ENCODE results near the gene TRAPPC3L. TPM values are rescaled to one million over a fixed set of nuclear protein-coding genes. Genes with fewer than 3 reads are reported as not detected.

Gene TRAPPC3L
- total and polyA plus RNA-seq, 9 of the 15 experiments (the other 6 are each of a cell fraction or from before 2014, with no cell fraction given) = not detected

DNA sequence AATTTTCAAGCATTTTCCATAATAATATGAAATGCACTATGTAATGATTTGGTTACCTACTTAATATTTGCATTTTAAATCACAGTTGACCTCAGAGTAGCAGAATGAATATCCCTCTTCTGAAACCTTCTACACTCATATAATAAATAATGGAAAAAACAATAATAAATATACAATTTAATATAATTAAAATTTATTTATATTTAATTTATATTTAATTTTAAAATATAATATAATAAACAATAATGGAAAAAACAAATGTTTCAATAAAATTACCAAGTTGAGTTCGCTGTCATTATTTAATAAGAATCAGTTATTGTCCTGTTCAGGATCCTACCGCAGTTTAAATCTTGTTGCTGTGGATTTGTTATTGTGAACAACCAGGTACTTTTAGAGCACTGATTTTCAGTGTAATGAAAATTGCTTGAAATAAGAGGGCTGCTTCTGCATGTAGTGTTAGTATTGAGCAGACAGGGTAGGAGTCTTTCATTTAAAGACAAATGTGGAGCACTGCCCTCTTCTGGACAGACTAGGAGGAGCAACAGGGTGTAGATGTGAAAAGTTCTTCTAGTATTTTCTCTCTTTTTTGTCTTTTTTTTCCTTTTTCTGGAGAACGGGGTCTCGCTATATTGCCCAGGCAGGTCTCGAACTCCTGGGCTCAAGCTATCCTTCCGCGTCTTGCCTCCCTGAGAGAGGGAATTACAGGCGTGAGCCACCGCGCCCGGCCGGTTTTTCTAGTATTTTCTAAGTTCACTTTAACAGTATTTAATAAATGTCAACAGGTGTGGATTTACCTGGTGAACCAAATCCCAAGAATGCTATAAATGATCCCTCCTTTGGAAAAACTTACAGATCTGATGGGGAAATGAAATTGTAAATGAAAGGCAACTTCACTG lies 13.6 kb downstream of the TRAPPC3L start (continued):
- peak in 1 of 2 experiments; percentile 18; a peak in 1 of 4 replicates for TF ChIP-seq RCOR1 (IDR thresholded peaks at IDR 0.05; ENCODE audit: borderline replicate concordance in 1 of 2, low read depth in 2 of 2, low read length in 2 of 2)
- no peak for TF ChIP-seq ASH1L (IDR thresholded peaks at IDR 0.05; ENCODE audit: borderline replicate concordance, low read depth, partially characterized antibody)
- TF ChIP-seq, protein P1, sequence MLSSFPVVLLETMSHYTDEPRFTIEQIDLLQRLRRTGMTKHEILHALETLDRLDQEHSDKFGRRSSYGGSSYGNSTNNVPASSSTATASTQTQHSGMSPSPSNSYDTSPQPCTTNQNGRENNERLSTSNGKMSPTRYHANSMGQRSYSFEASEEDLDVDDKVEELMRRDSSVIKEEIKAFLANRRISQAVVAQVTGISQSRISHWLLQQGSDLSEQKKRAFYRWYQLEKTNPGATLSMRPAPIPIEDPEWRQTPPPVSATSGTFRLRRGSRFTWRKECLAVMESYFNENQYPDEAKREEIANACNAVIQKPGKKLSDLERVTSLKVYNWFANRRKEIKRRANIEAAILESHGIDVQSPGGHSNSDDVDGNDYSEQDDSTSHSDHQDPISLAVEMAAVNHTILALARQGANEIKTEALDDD (IDR thresholded peaks at IDR 0.05) = no peak
- TF ChIP-seq DEAF1 (CRISPR knock-in tag; IDR thresholded peaks at IDR 0.05) = peak; percentile 50; the same call in 1 of the 2 replicates
- TF ChIP-seq TCF7 (IDR thresholded peaks at IDR 0.05; ENCODE audit: borderline replicate concordance) = no peak
- TF ChIP-seq ZNF41 (CRISPR knock-in tag; conservative IDR thresholded peaks at IDR 0.05) = no peak
- TF ChIP-seq FOXK1 (CRISPR knock-in tag; IDR thresholded peaks at IDR 0.05; ENCODE audit: borderline replicate concordance) = no peak
- 0 out of 4 replicates have a peak, but pooled peaks of 1 of the 2 experiments have one; percentile 38 for TF ChIP-seq FOXK2 (conservative IDR thresholded peaks at IDR 0.05 in 1 of 2, IDR thresholded peaks at IDR 0.05 in 1 of 2; ENCODE audit: low read depth in 2 of 2)
- TF ChIP-seq ZNF121 (CRISPR knock-in tag; conservative IDR thresholded peaks at IDR 0.05) = peak; percentile 57
- TF ChIP-seq ILK (tag; IDR thresholded peaks at IDR 0.05; ENCODE audit: borderline replicate concordance, low read depth) = no peak
- no peak for TF ChIP-seq NFXL1 (CRISPR knock-in tag; IDR thresholded peaks at IDR 0.05)
- TF ChIP-seq CREBBP (IDR thresholded peaks at IDR 0.05; ENCODE audit: low read depth, low read length) = no peak
- no peak for TF ChIP-seq NR2F6 (CRISPR knock-in tag; IDR thresholded peaks at IDR 0.05)
- TF ChIP-seq ZNF76 (CRISPR knock-in tag; IDR thresholded peaks at IDR 0.05; ENCODE audit: borderline replicate concordance) = no peak
- no peak for TF ChIP-seq RERE (CRISPR knock-in tag; IDR thresholded peaks at IDR 0.05; ENCODE audit: borderline replicate concordance)
- TF ChIP-seq ATF3 (IDR thresholded peaks at IDR 0.05) = no peak
- no peak for TF ChIP-seq ATF3 (CRISPR knock-in tag; conservative IDR thresholded peaks at IDR 0.05)
